ENCODE measurements around the gene HOXD4.

The HOXD4 gene

GRCh38 chr2:176172895-176173566, 21.7 kb downstream of the HOXD4 start:
- DNase-seq, result no peak

- DNase-seq, result no peak
Observed at GRCh38 chr2:176173567-176174381, 22.4 kb downstream of the HOXD4 start.

- DNase-seq, result peak; percentile 51
Observed at GRCh38 chr2:176174382-176174823, 23.1 kb downstream of the HOXD4 start.

- DNase-seq, result no peak
Observed at GRCh38 chr2:176174824-176175708, 23.7 kb downstream of the HOXD4 start.

GRCh38 chr2:176175709-176176607, 24.6 kb downstream of the HOXD4 start:
- no peak for DNase-seq

GRCh38 chr2:176177580-176178037, 26.3 kb downstream of the HOXD4 start:
- no peak for DNase-seq

- DNase-seq, result peak; percentile 92
Observed at GRCh38 chr2:176178038-176178756, 26.8 kb downstream of the HOXD4 start.

GRCh38 chr2:176178757-176179295, 27.5 kb downstream of the HOXD4 start:
- no peak for DNase-seq

- DNase-seq, result no peak
Observed at GRCh38 chr2:176181551-176181950, 30.2 kb downstream of the HOXD4 start.

- no peak for DNase-seq
Observed at GRCh38 chr2:176182671-176183070, 31.3 kb downstream of the HOXD4 start.

GRCh38 chr2:176184749-176185148, 33.4 kb downstream of the HOXD4 start:
- no peak for DNase-seq

- DNase-seq, result no peak
Observed at GRCh38 chr2:176186024-176186423, 34.7 kb downstream of the HOXD4 start.

- DNase-seq, result no peak
Observed at GRCh38 chr2:176187200-176187898, 36.0 kb downstream of the HOXD4 start.

- peak; percentile 48 for DNase-seq
Observed at GRCh38 chr2:176187899-176188773, 36.8 kb downstream of the HOXD4 start, which contains the start of gene HOXD1. Gene HOXD1, plus strand, starts transcription at chr2:176188668. Its CDS starts 134 bp downstream, at chr2:176188802.

- DNase-seq, result no peak
Observed at GRCh38 chr2:176188774-176189680, 37.7 kb downstream of the HOXD4 start.

GRCh38 chr2:176189681-176190641, 38.6 kb downstream of the HOXD4 start:
- no peak for DNase-seq

- no peak for DNase-seq
Observed at GRCh38 chr2:176192351-176192750, 41.0 kb downstream of the HOXD4 start.

Measured in fibroblast of upper back skin (primary cell).